ENCODE measurements around the gene OSGEP. TPM values are rescaled to one million over a fixed set of nuclear protein-coding genes. Genes with fewer than 3 reads are reported as not detected.

OSGEP gene
- total RNA-seq, 1 experiment from 2014 or later = 50.8 TPM

DNA sequence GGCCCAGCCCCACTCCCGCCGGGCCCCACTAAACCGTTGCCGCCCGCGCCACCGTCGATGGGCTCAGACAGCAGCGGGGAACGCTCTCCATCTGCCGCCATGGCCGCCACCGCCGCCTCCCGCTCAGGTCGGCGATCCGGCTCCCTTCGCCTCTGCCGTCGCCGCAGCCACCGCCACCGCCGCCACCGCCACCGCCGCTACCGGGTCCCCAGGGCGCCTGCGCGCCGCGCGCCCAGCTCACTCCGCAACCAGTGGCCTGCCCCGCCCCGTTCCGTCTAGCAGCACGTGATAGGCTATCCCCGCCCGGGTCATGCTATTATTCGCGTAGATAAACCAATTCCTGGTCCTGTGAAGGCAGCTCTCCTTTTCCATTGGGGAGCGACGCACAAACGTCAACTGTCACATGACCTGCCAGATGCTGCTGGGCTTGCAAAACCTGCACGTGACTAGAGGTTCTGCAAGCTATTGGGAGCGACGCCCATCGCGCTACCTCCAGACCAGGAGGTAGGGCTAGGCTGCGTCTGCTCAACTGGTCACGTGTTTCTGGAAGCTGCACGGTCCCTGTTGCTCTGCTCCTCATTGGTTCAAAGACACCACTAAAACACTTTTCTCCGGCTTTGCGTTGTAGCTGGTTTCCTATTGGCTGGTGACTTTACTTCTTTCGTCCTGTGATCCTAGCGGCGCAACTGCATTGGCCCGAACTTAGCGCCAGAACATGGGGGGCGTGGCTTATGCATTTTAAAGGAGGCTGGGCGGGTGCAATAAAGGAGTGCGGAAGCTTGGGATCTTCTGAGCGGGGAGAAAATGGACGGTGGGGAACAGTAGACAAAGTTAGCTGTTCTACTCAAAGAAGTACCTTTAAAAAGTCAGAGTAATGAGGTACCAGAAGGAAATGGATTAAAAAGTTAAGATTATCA, 6.9 kb upstream of the OSGEP start, which contains the start of gene PIP4P1:
Gene PIP4P1, minus strand, starts transcription at position 210 of the 917 bp plus-strand sequence. Its CDS starts 109 bp downstream, at position 101.
- Mint-ChIP-seq H3K9me3 (peaks cover 4 to 5% of the 10 kb centered on the region in 2 experiments; a peak in 3 of 5 replicates), H3K27ac (peak within 1 kb of the TSS; percentile 95 to 100 (median 97)), H3K27me3 (ENCODE audit: low read depth) (no peaks in the 10 kb centered on the region; the same call in 1 of the 2 replicates), H3K4me1 (peaks cover 18 to 26% of the 10 kb centered on the region in 2 experiments), H3K4me3 (peak within 1 kb of the TSS; percentile 89 to 93), H3K36me3 (ENCODE audit: insufficient read depth in 1 of 3, low read depth in 3 of 3) (peaks cover 0 to 24% (median 18%) of the 10 kb centered on the region in 3 experiments)
- H3K27me3 ChIP-seq (ENCODE audit: insufficient read depth, low read length) = no peaks in the 10 kb centered on the region
- no peak within 1 kb of the TSS for H2BK15ac ChIP-seq (ENCODE audit: low read depth, low read length)
- H3K56ac ChIP-seq (ENCODE audit: insufficient read length, low read depth, low read length) = no peak within 1 kb of the TSS
- no peak within 1 kb of the TSS for H2AK5ac ChIP-seq (ENCODE audit: insufficient read length, low read length)
- peak; percentile 100 for DNase-seq
- no peak within 1 kb of the TSS; the same call in 1 of the 2 replicates for H3K4ac ChIP-seq (ENCODE audit: low read depth, low read length)
- H3K14ac ChIP-seq (ENCODE audit: insufficient read depth, low read length) = peak within 1 kb of the TSS; percentile 85
- peak within 1 kb of the TSS; percentile 68 for H3K18ac ChIP-seq (ENCODE audit: insufficient read length, low read depth, low read length)
- H4K91ac ChIP-seq (ENCODE audit: insufficient read length, low read depth, low read length) = no peak within 1 kb of the TSS
- no peaks in the 10 kb centered on the region; the same call in 1 of the 2 replicates for H3K4me1 ChIP-seq (ENCODE audit: insufficient read depth, low read length)
- H3K9ac ChIP-seq (ENCODE audit: extremely low read depth, insufficient read length, low read length) = peak within 1 kb of the TSS; percentile 72
- peaks cover 6% of the 10 kb centered on the region for H3K79me1 ChIP-seq (ENCODE audit: insufficient read depth, low read depth, low read length, poor library complexity, severe bottlenecking)
- H4K20me1 ChIP-seq (ENCODE audit: control insufficient read depth, insufficient read depth, insufficient read length) = no peaks in the 10 kb centered on the region
- no peak within 1 kb of the TSS for H2BK20ac ChIP-seq (ENCODE audit: low read depth, low read length, poor library complexity, severe bottlenecking)
- no peak within 1 kb of the TSS for H2BK12ac ChIP-seq (ENCODE audit: insufficient read length, low read depth, low read length)
- peak within 1 kb of the TSS; percentile 57 for H3K27ac ChIP-seq (ENCODE audit: insufficient read length, low read depth, low read length)
- H2BK120ac ChIP-seq (ENCODE audit: low read depth, low read length, poor library complexity, severe bottlenecking) = peak within 1 kb of the TSS; percentile 69
- no peak within 1 kb of the TSS for H4K5ac ChIP-seq (ENCODE audit: insufficient read length, low read depth, low read length)
- no peak within 1 kb of the TSS for H2BK5ac ChIP-seq (ENCODE audit: insufficient read length, low read length)
- TF ChIP-seq, protein P1, sequence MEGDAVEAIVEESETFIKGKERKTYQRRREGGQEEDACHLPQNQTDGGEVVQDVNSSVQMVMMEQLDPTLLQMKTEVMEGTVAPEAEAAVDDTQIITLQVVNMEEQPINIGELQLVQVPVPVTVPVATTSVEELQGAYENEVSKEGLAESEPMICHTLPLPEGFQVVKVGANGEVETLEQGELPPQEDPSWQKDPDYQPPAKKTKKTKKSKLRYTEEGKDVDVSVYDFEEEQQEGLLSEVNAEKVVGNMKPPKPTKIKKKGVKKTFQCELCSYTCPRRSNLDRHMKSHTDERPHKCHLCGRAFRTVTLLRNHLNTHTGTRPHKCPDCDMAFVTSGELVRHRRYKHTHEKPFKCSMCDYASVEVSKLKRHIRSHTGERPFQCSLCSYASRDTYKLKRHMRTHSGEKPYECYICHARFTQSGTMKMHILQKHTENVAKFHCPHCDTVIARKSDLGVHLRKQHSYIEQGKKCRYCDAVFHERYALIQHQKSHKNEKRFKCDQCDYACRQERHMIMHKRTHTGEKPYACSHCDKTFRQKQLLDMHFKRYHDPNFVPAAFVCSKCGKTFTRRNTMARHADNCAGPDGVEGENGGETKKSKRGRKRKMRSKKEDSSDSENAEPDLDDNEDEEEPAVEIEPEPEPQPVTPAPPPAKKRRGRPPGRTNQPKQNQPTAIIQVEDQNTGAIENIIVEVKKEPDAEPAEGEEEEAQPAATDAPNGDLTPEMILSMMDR (conservative IDR thresholded peaks at IDR 0.05) = no peak
- WGBS (ENCODE audit: extremely low coverage, insufficient read length, low lambda C conversion rate) = no CpG with 5 or more reads among the region's 67 CpGs
- H4K8ac ChIP-seq (replicated peaks; ENCODE audit: insufficient read length, low read depth, low read length) = no peak within 1 kb of the TSS
- peaks cover 5% of the 10 kb centered on the region; the same call in 1 of the 2 replicates for H3K79me2 ChIP-seq (ENCODE audit: insufficient read depth, low read length)
- no peak within 1 kb of the TSS for H2AFZ ChIP-seq (ENCODE audit: low read length)
- H3K23ac ChIP-seq (ENCODE audit: insufficient read length, low read depth, low read length) = no peak within 1 kb of the TSS
- H3K9me3 ChIP-seq (ENCODE audit: control insufficient read depth, low read depth, low read length) = no peaks in the 10 kb centered on the region
- H3K23me2 ChIP-seq (ENCODE audit: insufficient read length, low read depth, low read length, poor library complexity, severe bottlenecking) = peaks cover 4% of the 10 kb centered on the region
- H3T11ph ChIP-seq (ENCODE audit: low read length) = no peak within 1 kb of the TSS
- peak within 1 kb of the TSS; percentile 95 for H3K4me2 ChIP-seq (ENCODE audit: insufficient read depth, insufficient read length, low read length)
